GM23338 (cell line): ENCODE measurements around the gene KIFC3. TPM values are rescaled to one million over a fixed set of nuclear protein-coding genes. Genes with fewer than 3 reads are reported as not detected.
A peak's percentile ranks its signal among the peaks of the same experiment; 100 is the strongest.

Source experiments
- ATAC-seq: fragments of 200-7000 bp; cut with Tn5 transposase; 3 replicates; pipeline ENCODE4 v1.9.1; 2020
- DNase-seq: peaks from one replicate; pipeline ENCODE4 v3.0.0-alpha.2; 2015; ENCODE audit warnings: low spot score
- H2AFZ ChIP-seq: fragments of 200-600 bp; sonication (generic); 2 replicates; pipeline ENCODE4 v1.8.0; 2016; ENCODE audit warnings: antibody characterized with exemption, mild to moderate bottlenecking, moderate library complexity
- H3F3A ChIP-seq: fragments of 200-600 bp; sonication (generic); replicated peaks from 2 replicates; pipeline ENCODE4 v1.8.0; 2017; ENCODE audit warnings: antibody characterized with exemption, mixed run types, low read depth
- H3K27ac ChIP-seq: fragments of 200-600 bp; sonication (generic); 2 replicates; pipeline ENCODE4 v1.6.1; 2016; ENCODE audit warnings: low read depth
- H3K27me3 ChIP-seq: fragments of 200-600 bp; sonication (generic); 2 replicates; pipeline ENCODE4 v1.8.0; 2016; ENCODE audit warnings: mild to moderate bottlenecking, mixed run types, moderate library complexity; ENCODE audit not compliant: insufficient read depth
- H3K36me3 ChIP-seq: fragments of 200-600 bp; sonication (generic); 2 replicates; pipeline ENCODE4 v1.8.0; 2016; ENCODE audit warnings: mild to moderate bottlenecking; ENCODE audit not compliant: insufficient read depth
- H3K4me1 ChIP-seq: fragments of 200-600 bp; sonication (generic); 2 replicates; pipeline ENCODE4 v1.8.0; 2016; ENCODE audit warnings: mild to moderate bottlenecking, moderate library complexity; ENCODE audit not compliant: insufficient read depth
- H3K4me2 ChIP-seq: fragments of 200-600 bp; sonication (generic); 2 replicates; pipeline ENCODE4 v1.7.1; 2017; ENCODE audit warnings: mixed run types
- H3K4me3 ChIP-seq: fragments of 200-600 bp; sonication (generic); 2 replicates; pipeline ENCODE4 v1.6.1; 2016; ENCODE audit warnings: mixed run types
- H3K79me2 ChIP-seq: fragments of 200-600 bp; sonication (generic); replicated peaks from 2 replicates; pipeline ENCODE4 v1.8.0; 2017; ENCODE audit warnings: mild to moderate bottlenecking; ENCODE audit not compliant: insufficient read depth
- H3K9me2 ChIP-seq: fragments of 200-600 bp; sonication (generic); 2 replicates; pipeline ENCODE4 v1.8.0; 2017; ENCODE audit not compliant: insufficient read depth
- H4K20me1 ChIP-seq: fragments of 200-600 bp; sonication (generic); replicated peaks from 2 replicates; pipeline ENCODE4 v1.8.0; 2017; ENCODE audit warnings: mild to moderate bottlenecking; ENCODE audit not compliant: insufficient read depth
- H3K27ac Mint-ChIP-seq: 2 replicates; pipeline ENCODE4 v1.8.0; 2020; ENCODE audit warnings: inconsistent platforms, mild to moderate bottlenecking, moderate library complexity, mixed read lengths
- H3K27me3 Mint-ChIP-seq: 3 replicates; pipeline ENCODE4 v1.8.0; 2022; ENCODE audit warnings: low read depth, mild to moderate bottlenecking, moderate library complexity, mixed read lengths, inconsistent platforms; ENCODE audit not compliant: insufficient read depth, poor library complexity
- H3K36me3 Mint-ChIP-seq: 3 replicates; pipeline ENCODE4 v1.8.0; 2021; ENCODE audit warnings: low read depth, mild to moderate bottlenecking, inconsistent platforms, moderate library complexity, mixed read lengths
- H3K4me1 Mint-ChIP-seq: 3 replicates; pipeline ENCODE4 v1.8.0; 2020; ENCODE audit warnings: mild to moderate bottlenecking, inconsistent platforms, mixed read lengths
- H3K4me3 Mint-ChIP-seq: 3 replicates; pipeline ENCODE4 v1.8.0; 2021; ENCODE audit warnings: moderate library complexity, mild to moderate bottlenecking, inconsistent platforms, mixed read lengths
- H3K9me3 Mint-ChIP-seq: 3 replicates; pipeline ENCODE4 v1.8.0; 2020; ENCODE audit warnings: moderate library complexity, mild to moderate bottlenecking, inconsistent platforms, mixed read lengths
- CREB1 ChIP-seq: fragments of 250-450 bp; sonication (Bioruptor Pico); IDR thresholded peaks from 2 replicates; pipeline ENCODE4 v1.5.0; 2020; ENCODE audit warnings: low read depth, mild to moderate bottlenecking, moderate library complexity
- CTCF ChIP-seq, 2 experiments: fragments of 200-600 bp in 1 of 2; sonication (generic) in 1 of 2; conservative IDR thresholded peaks; 2 replicates each; pipeline versions ENCODE4 v1.5.1 to v1.6.1; 2016 to 2017; ENCODE audit warnings: antibody characterized with exemption in 2 of 2, low read depth in 2 of 2, mild to moderate bottlenecking in 2 of 2, moderate library complexity in 1 of 2
- ETS1 ChIP-seq: IDR thresholded peaks from 2 replicates; pipeline ENCODE4 v1.6.1; 2016; ENCODE audit warnings: antibody characterized with exemption
- EZH2 ChIP-seq: fragments of 200-600 bp; sonication (generic); IDR thresholded peaks from one replicate; pipeline ENCODE4 v1.8.0; 2017; ENCODE audit warnings: antibody characterized with exemption, mild to moderate bottlenecking, low read depth; ENCODE audit not compliant: unreplicated experiment
- EZH2phosphoT487 ChIP-seq: fragments of 200-600 bp; sonication (generic); IDR thresholded peaks from one replicate; pipeline ENCODE4 v1.8.1; 2018; ENCODE audit warnings: antibody characterized with exemption; ENCODE audit not compliant: unreplicated experiment
- JUNB ChIP-seq: IDR thresholded peaks from one replicate; pipeline ENCODE4 v1.6.1; 2016; ENCODE audit warnings: antibody characterized with exemption; ENCODE audit not compliant: unreplicated experiment
- NANOG ChIP-seq: IDR thresholded peaks from 2 replicates; pipeline ENCODE4 v1.6.1; 2016; ENCODE audit warnings: antibody characterized with exemption, borderline replicate concordance
- POLR2AphosphoS5 ChIP-seq: IDR thresholded peaks from 2 replicates; pipeline ENCODE4 v1.6.1; 2016; ENCODE audit warnings: antibody characterized with exemption, low read depth
- REST ChIP-seq: IDR thresholded peaks from one replicate; pipeline ENCODE4 v1.6.1; 2018; ENCODE audit warnings: antibody characterized with exemption; ENCODE audit not compliant: unreplicated experiment
- STAT1 ChIP-seq: IDR thresholded peaks from one replicate; pipeline ENCODE4 v1.6.1; 2016; ENCODE audit warnings: antibody characterized with exemption; ENCODE audit not compliant: unreplicated experiment
- ZNF114 ChIP-seq: fragments of 250-450 bp; sonication (Bioruptor Pico); IDR thresholded peaks from 2 replicates; pipeline ENCODE4 v1.5.0; 2020; ENCODE audit warnings: mild to moderate bottlenecking, moderate library complexity
- ZNF331 ChIP-seq: fragments of 250-450 bp; sonication (Bioruptor Pico); IDR thresholded peaks from 2 replicates; pipeline ENCODE4 v1.5.0; 2020; ENCODE audit warnings: low read depth, mild to moderate bottlenecking, moderate library complexity
- ZNF462 ChIP-seq: fragments of 250-450 bp; sonication (Bioruptor Pico); IDR thresholded peaks from 2 replicates; pipeline ENCODE4 v1.5.0; 2020; ENCODE audit warnings: mild to moderate bottlenecking, moderate library complexity
- polyA plus RNA-seq: library from polyadenylated mRNA; unstranded; fragments of >200 nt; fragmentation: Nextera tagmentation; extraction: Ambion mirVana; gene quantifications from 2 replicates; pipeline ENCODE4 v1.2.1, GENCODE V29; 2016
- total RNA-seq: library from RNA; depleted of rRNA; stranded (reverse); fragments of >200 nt; shearing (Covaris generic); gene quantifications from 2 replicates; pipeline ENCODE4 v1.2.3, GENCODE V29; 2014

Gene KIFC3
- total and polyA plus RNA-seq, 2 experiments from 2014 or later: 4.4 to 12.5 TPM

- Histone ChIP-seq H3K27ac (no peak overlapping the region), H3K27me3 (peaks cover 12% of the 10 kb centered on the region), H3K36me3 (no peaks in the 10 kb centered on the region), H4K20me1 (no peaks in the 10 kb centered on the region; the same call in 1 of the 2 replicates), H3K4me1 (peaks cover 33% of the 10 kb centered on the region), H3F3A (peaks cover 16% of the 10 kb centered on the region; the same call in 1 of the 2 replicates), H3K4me2 (peak overlapping the region; percentile 92), H2AFZ (peak overlapping the region; percentile 88; the same call in 1 of the 2 replicates), H3K4me3 (peak overlapping the region; percentile 70), H3K9me2 (no peaks in the 10 kb centered on the region), H3K79me2 (no peaks in the 10 kb centered on the region)
- peak overlapping the region; percentile 75 for H3K4me3 Mint-ChIP-seq
- TF ChIP-seq ZNF331 (CRISPR knock-in tag) (no peak), ETS1 (no peak), NANOG (no peak), EZH2 (no peak), STAT1 (no peak), CTCF (conservative IDR thresholded peaks at IDR 0.05; ENCODE audit: low read depth in 2 of 2) (no peak), ZNF462 (CRISPR knock-in tag) (no peak), POLR2AphosphoS5 (no peak), CREB1 (CRISPR knock-in tag) (no peak), JUNB (no peak), REST (no peak), ZNF114 (CRISPR knock-in tag) (no peak), EZH2phosphoT487 (no peak)
- H3K9me3 Mint-ChIP-seq: no peaks in the 10 kb centered on the region; the same call in 2 of the 3 replicates
- peaks cover 55% of the 10 kb centered on the region for H3K4me1 Mint-ChIP-seq
- ATAC-seq: peak; percentile 16
- H3K27ac Mint-ChIP-seq: no peak overlapping the region
- DNase-seq: peak; percentile 54
- H3K36me3 Mint-ChIP-seq: no peaks in the 10 kb centered on the region; the same call in 2 of the 3 replicates
- peaks cover 27% of the 10 kb centered on the region for H3K27me3 Mint-ChIP-seq
Observed at GRCh38 chr16:57803134-57803990, 1.1 kb upstream of the KIFC3 start.
